ENCODE results near the gene NDOR1.

Gene NDOR1

GRCh38 chr9:137168904-137169856 is 36.3 kb upstream of the NDOR1 start:
- Histone ChIP-seq H3K4me3 (ENCODE audit: low read length in 2 of 2) (peak overlapping the region; percentile 27 to 64), H3K4me1 (ENCODE audit: control insufficient read depth, insufficient read depth, low read length) (peaks cover 26% of the 10 kb centered on the region), H3K27ac (ENCODE audit: low read length) (no peak overlapping the region), H3K9ac (ENCODE audit: low read length in 2 of 2) (no peak overlapping the region), H3K27me3 (ENCODE audit: control insufficient read depth in 1 of 2, insufficient read depth in 2 of 2, low read length in 2 of 2) (peaks cover 46 to 65% of the 10 kb centered on the region in 2 donors), H3K36me3 (ENCODE audit: control insufficient read depth in 2 of 2, insufficient read depth in 2 of 2, low read length in 2 of 2) (no peaks in the 10 kb centered on the region), H3K9me3 (ENCODE audit: control insufficient read depth in 2 of 2, low read length in 2 of 2) (no peaks in the 10 kb centered on the region)

- Histone ChIP-seq H3K36me3 (ENCODE audit: control insufficient read depth in 2 of 2, insufficient read depth in 2 of 2, low read length in 2 of 2) (no peaks in the 10 kb centered on the region), H3K27ac (ENCODE audit: low read length) (no peak within 1 kb of the TSS), H3K9me3 (ENCODE audit: control insufficient read depth in 2 of 2, low read length in 2 of 2) (no peaks in the 10 kb centered on the region), H3K9ac (ENCODE audit: low read length in 2 of 2) (no peak within 1 kb of the TSS), H3K27me3 (ENCODE audit: control insufficient read depth in 1 of 2, insufficient read depth in 2 of 2, low read length in 2 of 2) (peaks cover 39 to 57% of the 10 kb centered on the region in 2 donors), H3K4me3 (ENCODE audit: low read length in 2 of 2) (peak within 1 kb of the TSS; percentile 27 to 64), H3K4me1 (ENCODE audit: control insufficient read depth, insufficient read depth, low read length) (peaks cover 26% of the 10 kb centered on the region)
Observed at GRCh38 chr9:137169896-137170358, 35.6 kb upstream of the NDOR1 start, which contains the start of gene LRRC26. TSS of gene LRRC26 (minus strand) at chr9:137170051. CDS start at chr9:137169943, 108 bp downstream.

- no peaks in the 10 kb centered on the region for H3K36me3 ChIP-seq (ENCODE audit: control insufficient read depth in 2 of 2, insufficient read depth in 2 of 2, low read length in 2 of 2)
- no peak overlapping the region for H3K4me3 ChIP-seq (ENCODE audit: low read length in 2 of 2)
- H3K9me3 ChIP-seq (ENCODE audit: control insufficient read depth in 2 of 2, low read length in 2 of 2) = no peaks in the 10 kb centered on the region
- no peak overlapping the region for H3K9ac ChIP-seq (ENCODE audit: low read length in 2 of 2)
- peaks cover 33 to 51% of the 10 kb centered on the region in 2 donors for H3K27me3 ChIP-seq (ENCODE audit: control insufficient read depth in 1 of 2, insufficient read depth in 2 of 2, low read length in 2 of 2)
- peaks cover 26% of the 10 kb centered on the region for H3K4me1 ChIP-seq (ENCODE audit: control insufficient read depth, insufficient read depth, low read length)
- H3K27ac ChIP-seq (ENCODE audit: low read length) = no peak overlapping the region
Observed at GRCh38 chr9:137170486-137171148, 34.9 kb upstream of the NDOR1 start.

GRCh38 chr9:137171149-137171900 is 34.2 kb upstream of the NDOR1 start:
- Histone ChIP-seq H3K9ac (ENCODE audit: low read length in 2 of 2) (no peak overlapping the region), H3K27ac (ENCODE audit: low read length) (no peak overlapping the region), H3K4me3 (ENCODE audit: low read length in 2 of 2) (no peak overlapping the region), H3K27me3 (ENCODE audit: control insufficient read depth in 1 of 2, insufficient read depth in 2 of 2, low read length in 2 of 2) (peaks cover 26 to 44% of the 10 kb centered on the region in 2 donors), H3K36me3 (ENCODE audit: control insufficient read depth in 2 of 2, insufficient read depth in 2 of 2, low read length in 2 of 2) (no peaks in the 10 kb centered on the region), H3K9me3 (ENCODE audit: control insufficient read depth in 2 of 2, low read length in 2 of 2) (no peaks in the 10 kb centered on the region), H3K4me1 (ENCODE audit: control insufficient read depth, insufficient read depth, low read length) (peaks cover 26% of the 10 kb centered on the region)

GRCh38 chr9:137172901-137173795 is 32.4 kb upstream of the NDOR1 start:
- Histone ChIP-seq H3K9me3 (ENCODE audit: control insufficient read depth in 2 of 2, low read length in 2 of 2) (no peaks in the 10 kb centered on the region), H3K27me3 (ENCODE audit: control insufficient read depth in 1 of 2, insufficient read depth in 2 of 2, low read length in 2 of 2) (peaks cover 16 to 25% of the 10 kb centered on the region in 2 donors), H3K36me3 (ENCODE audit: control insufficient read depth in 2 of 2, insufficient read depth in 2 of 2, low read length in 2 of 2) (no peaks in the 10 kb centered on the region), H3K27ac (ENCODE audit: low read length) (no peak overlapping the region), H3K9ac (ENCODE audit: low read length in 2 of 2) (no peak overlapping the region), H3K4me1 (ENCODE audit: control insufficient read depth, insufficient read depth, low read length) (peaks cover 19% of the 10 kb centered on the region), H3K4me3 (ENCODE audit: low read length in 2 of 2) (no peak overlapping the region)

GRCh38 chr9:137173796-137174664 is 31.5 kb upstream of the NDOR1 start:
- Histone ChIP-seq H3K36me3 (ENCODE audit: control insufficient read depth in 2 of 2, insufficient read depth in 2 of 2, low read length in 2 of 2) (no peaks in the 10 kb centered on the region), H3K27me3 (ENCODE audit: control insufficient read depth in 1 of 2, insufficient read depth in 2 of 2, low read length in 2 of 2) (peaks cover 16 to 18% of the 10 kb centered on the region in 2 donors), H3K9me3 (ENCODE audit: control insufficient read depth in 2 of 2, low read length in 2 of 2) (no peaks in the 10 kb centered on the region), H3K9ac (ENCODE audit: low read length in 2 of 2) (no peak overlapping the region), H3K4me3 (ENCODE audit: low read length in 2 of 2) (no peak overlapping the region), H3K4me1 (ENCODE audit: control insufficient read depth, insufficient read depth, low read length) (peaks cover 11% of the 10 kb centered on the region), H3K27ac (ENCODE audit: low read length) (no peak overlapping the region)

- no peaks in the 10 kb centered on the region for H3K9me3 ChIP-seq (ENCODE audit: control insufficient read depth in 2 of 2, low read length in 2 of 2)
- H3K36me3 ChIP-seq (ENCODE audit: control insufficient read depth in 2 of 2, insufficient read depth in 2 of 2, low read length in 2 of 2) = peaks cover 0 to 6% of the 10 kb centered on the region in 2 donors
- H3K4me3 ChIP-seq (ENCODE audit: low read length in 2 of 2) = no peak overlapping the region
- peaks cover 3% of the 10 kb centered on the region for H3K4me1 ChIP-seq (ENCODE audit: control insufficient read depth, insufficient read depth, low read length)
- H3K27ac ChIP-seq (ENCODE audit: low read length) = no peak overlapping the region
- H3K9ac ChIP-seq (ENCODE audit: low read length in 2 of 2) = no peak overlapping the region
- peaks cover 11 to 16% of the 10 kb centered on the region in 2 donors for H3K27me3 ChIP-seq (ENCODE audit: control insufficient read depth in 1 of 2, insufficient read depth in 2 of 2, low read length in 2 of 2)
Observed at GRCh38 chr9:137174722-137175293, 30.7 kb upstream of the NDOR1 start.

- Histone ChIP-seq H3K27ac (ENCODE audit: low read length) (no peak overlapping the region), H3K36me3 (ENCODE audit: control insufficient read depth in 2 of 2, insufficient read depth in 2 of 2, low read length in 2 of 2) (peaks cover 0 to 12% of the 10 kb centered on the region in 2 donors), H3K4me3 (ENCODE audit: low read length in 2 of 2) (no peak overlapping the region), H3K4me1 (ENCODE audit: control insufficient read depth, insufficient read depth, low read length) (no peaks in the 10 kb centered on the region), H3K27me3 (ENCODE audit: control insufficient read depth in 1 of 2, insufficient read depth in 2 of 2, low read length in 2 of 2) (peaks cover 4 to 13% of the 10 kb centered on the region in 2 donors), H3K9me3 (ENCODE audit: control insufficient read depth in 2 of 2, low read length in 2 of 2) (no peaks in the 10 kb centered on the region), H3K9ac (ENCODE audit: low read length in 2 of 2) (no peak overlapping the region)
Observed at GRCh38 chr9:137175345-137175961, 30.0 kb upstream of the NDOR1 start.
